Esophagus mucosa (tissue), 1 donor: ENCODE results near the gene ABCB8. TPM values are rescaled to one million over a fixed set of nuclear protein-coding genes. Genes with fewer than 3 reads are reported as not detected.

Experiments used
- ATAC-seq: fragments of 200-7000 bp; cut with Tn5 transposase; one replicate; pipeline ENCODE4 v1.9.1; 2020
- total RNA-seq: library from RNA; stranded (reverse); gene quantifications from one replicate; pipeline ENCODE4 v1.2.4, GENCODE V29; 2023
- donor health status: DM: yes; HTN: yes; CAD: no.

Gene ABCB8
- total RNA-seq, 1 donor from 2014 or later: 25.1 TPM

DNA sequence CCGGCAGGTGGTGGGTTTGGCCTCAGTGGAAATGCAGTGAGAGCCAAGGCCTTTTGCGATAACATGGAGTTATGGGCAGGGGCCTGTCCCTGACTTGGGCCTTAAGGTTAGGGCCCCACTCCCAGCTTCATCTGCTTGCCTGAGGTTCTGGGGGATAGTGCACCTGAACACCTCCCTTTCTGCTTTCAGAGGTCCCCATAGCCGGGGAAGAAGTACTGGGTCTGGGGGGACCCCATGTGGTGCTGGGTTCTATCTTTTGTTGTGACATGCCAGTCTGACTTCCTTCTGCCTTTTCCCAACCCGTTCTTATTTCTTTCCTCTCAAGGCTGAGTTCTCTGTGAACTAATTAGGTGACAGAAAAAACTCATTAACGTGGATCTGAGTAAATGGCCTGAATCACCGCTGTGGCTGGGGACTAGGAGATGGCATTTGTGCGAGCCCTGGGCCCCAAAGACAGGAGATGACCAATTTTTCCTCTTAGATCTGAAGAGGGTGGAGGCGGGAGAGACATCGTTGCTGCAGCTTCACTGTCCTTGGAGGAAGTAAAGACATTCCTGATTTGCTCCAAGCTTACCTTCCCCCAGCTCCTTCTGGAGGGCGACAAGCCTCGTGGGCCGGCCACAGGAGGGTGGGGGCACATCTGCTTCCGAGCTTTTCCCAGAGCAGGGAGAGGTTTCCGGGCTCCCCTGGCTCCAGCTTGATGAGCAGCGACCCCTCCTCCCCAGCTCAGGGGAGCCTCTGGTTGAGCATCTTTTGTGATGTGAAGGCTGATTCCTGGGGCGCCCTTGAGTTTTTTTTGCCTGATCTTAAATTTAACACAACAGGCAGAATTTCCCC, 60.0 kb downstream of the ABCB8 start:
- no peak for ATAC-seq

DNA sequence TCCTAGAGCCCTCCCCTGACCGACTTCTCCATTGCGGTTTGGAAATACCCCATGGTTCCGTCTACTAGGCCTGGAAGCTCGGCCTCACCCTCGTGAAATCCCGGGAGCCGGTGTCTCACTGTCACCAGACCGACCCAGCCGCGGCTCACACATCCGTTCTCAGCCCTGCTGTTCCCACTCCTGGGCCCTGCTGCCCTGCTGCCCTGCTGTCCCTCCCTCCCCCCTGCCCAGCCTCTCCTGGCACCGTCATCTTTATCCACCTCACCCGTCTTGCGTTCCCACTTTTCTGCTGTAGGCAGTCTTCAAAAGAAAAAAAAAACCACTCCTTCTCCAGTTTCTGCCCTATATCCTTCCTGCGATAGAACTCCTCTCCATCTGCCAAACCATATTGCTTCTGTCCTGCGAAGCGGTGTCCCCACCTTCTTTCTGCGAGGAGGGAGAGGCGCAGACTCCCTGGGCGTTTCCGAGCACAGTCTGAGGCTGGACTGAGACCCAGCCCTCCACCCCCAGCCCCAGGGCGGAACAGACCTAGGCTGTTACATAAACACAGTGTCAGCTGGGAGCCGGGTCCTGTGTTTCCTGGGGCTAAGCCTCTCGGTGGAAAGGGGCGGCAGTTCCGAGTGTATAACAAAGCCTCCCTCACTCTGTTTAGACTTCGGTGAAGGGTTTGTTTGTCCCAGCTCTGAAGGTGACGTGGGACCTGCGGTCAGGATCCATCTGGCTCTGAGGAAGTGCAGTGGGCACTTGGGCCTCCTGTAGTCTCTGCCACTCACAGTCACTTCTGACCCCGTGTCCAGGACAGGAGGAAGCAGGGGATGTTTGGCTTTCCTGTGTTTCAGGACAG, 60.8 kb downstream of the ABCB8 start:
- peak; percentile 48 for ATAC-seq

DNA sequence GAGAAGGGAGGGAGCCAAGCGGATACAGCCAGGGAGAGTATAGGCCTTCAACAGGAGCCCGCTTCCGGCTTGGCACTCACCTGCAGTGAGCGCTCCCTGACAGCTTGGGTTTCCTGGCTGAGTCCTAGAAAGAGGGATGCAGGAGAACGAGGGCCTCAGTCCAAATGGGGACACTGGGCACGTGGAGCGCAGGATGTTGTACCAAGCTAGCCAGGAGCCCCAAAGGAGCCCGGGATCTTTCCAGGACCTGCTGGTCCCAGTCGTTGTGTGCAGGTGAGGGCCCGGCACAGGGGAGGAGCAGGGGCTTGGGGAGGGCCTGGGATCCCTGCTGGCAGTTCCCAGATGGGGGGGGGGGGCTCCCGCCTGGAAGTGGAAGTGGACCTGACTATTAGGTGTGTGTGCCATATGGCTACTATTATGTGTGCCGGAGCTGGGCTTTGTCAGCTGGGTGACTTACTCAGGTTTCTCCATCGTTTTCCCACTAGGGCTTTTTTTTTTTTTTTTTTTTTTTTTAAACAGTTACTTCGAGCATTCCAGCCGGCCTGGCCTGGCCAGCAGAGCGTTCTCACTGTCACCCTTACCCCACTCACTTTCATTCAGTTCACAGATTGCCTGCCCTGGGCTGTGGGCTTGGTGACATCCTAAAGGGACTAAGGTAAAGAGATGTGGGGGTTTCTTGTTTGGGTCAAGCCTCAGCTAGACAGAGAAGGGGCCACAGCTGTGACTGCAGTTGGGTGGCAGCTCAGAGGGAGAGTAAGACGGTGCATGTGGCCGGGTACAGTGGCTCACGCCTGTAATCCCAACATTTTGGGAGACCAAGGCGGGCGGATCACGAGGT, 61.9 kb downstream of the ABCB8 start:
- no peak for ATAC-seq

DNA sequence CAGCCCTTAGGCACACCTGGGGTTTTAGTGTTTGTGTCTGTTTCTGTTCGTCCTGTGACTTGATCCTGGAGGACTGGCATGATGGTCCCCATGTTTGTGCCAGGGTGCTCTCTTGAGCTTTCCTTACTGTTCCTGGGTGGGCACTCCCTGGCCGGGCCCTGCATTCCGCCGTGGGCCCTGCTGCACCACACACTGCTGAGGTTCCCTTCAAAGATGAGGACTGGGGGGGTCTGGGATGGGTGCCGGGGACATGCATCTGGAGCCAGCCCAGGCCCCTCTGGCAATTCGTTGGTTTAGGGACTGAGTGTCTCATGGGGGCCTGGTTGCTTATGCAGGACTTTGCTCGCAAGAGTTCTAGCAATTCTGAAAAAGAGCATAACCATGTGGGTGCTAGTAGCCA, 62.8 kb downstream of the ABCB8 start:
- ATAC-seq: no peak

DNA sequence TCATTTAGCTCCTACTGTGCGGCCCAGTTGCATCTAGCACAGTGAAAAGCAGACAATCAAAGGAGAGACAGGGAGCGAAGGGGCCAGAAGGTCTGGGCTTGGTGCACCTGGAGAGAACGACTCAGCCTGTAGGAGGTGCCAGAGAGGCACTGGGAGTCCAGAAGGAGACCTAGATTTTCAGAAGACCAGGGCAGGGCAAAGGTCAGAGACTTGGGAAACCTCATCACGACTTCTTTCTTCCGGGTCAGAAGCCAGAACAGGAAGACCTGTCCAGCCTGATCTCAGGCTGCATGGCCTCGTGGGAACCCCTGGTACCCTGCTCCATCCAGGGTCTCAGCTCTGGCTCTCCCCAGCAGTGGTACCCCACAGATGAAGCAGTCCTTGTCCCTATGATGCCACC, 63.2 kb downstream of the ABCB8 start:
- no peak for ATAC-seq

DNA sequence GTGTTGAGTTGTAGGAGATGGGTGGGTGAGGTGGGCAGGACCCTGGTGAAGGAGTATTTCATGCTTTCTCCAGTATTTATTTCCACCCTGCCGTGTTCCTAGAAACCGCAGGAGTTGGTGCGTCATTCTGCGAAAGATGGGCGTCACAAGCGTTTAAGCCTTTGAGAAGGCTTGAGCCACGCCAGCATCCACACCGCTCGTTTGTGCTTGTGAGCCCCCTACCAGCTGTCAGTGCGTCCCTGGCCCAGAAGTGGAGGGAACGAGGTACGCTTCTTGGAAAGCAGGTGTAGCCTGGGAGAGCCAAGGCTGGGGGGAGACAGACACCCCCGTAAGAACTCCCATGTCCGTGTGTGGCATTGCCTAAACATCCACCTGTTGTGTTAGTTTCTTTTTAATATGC, 63.7 kb downstream of the ABCB8 start:
- no peak for ATAC-seq

DNA sequence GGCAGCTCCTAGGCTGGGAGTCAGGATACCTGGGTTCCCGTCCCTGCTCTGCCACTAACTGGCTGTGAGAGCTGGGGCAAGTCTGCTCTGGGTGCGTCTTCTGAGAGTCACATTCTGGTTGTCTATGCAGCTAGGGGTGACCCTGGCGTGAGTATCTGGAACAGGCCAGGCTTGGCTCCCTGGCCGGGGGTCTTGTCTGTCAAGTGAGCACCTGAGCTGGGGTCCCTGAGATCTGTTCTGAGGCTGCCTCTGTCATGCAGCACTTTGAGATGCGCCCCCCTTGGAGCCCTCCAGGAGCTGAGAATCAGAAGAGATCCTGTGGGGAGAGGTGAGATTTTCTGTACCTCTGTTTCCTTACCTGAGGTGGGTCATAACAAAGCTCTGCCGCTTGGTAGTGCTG, 65.5 kb downstream of the ABCB8 start:
- no peak for ATAC-seq

DNA sequence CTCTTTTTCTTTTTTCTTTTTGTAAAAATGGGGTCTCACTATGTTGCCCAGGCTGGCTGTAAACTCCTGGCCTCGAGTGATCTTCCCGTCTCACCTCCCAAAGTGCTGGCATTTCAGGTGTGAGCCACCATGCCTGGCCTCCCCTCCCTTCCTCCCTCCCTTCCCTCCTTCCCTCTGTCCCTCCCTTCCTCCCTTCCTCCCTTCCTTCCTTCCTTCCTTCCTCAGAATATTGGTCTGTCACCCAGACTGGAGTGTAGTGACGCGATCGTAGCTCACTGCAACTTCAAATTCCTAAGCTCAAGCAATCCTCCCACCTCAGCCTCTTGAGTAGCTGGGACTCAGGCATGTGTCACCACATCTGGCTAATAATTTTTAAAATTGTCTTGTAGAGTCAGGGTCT, 66.4 kb downstream of the ABCB8 start:
- no peak for ATAC-seq

DNA sequence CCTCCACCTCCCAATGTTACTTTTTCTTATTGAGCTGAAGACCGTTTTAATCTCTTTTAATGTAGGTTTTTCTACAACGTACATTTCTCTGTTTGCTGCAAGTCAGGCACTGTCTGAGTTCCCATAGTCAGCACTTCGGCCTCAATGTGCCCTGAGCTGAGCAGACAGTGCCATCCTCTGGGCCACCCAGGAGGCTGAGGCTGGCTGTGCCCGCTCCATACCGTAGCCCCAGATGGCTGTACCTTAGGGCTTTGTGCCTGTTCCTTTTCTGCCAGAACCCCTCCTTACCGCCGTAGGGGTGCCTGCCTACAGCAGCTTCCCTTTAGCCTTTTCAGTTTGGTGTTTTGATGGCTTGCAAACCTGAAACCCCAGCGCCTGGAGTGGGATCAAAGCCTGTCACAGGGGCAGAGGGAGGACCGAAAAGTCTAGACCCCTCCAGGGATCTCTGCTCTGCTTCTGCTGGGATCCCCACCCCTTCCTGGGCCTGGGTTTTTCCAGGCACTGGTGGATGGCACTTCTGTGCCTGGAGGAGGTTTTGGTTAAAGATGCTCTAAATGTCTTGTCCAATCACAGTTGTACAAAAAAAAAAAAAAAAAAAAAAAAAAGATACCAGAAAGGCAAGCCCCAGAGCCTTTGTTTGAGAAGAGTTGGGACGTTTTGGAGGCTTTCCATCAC, 67.0 kb downstream of the ABCB8 start:
- ATAC-seq: no peak

DNA sequence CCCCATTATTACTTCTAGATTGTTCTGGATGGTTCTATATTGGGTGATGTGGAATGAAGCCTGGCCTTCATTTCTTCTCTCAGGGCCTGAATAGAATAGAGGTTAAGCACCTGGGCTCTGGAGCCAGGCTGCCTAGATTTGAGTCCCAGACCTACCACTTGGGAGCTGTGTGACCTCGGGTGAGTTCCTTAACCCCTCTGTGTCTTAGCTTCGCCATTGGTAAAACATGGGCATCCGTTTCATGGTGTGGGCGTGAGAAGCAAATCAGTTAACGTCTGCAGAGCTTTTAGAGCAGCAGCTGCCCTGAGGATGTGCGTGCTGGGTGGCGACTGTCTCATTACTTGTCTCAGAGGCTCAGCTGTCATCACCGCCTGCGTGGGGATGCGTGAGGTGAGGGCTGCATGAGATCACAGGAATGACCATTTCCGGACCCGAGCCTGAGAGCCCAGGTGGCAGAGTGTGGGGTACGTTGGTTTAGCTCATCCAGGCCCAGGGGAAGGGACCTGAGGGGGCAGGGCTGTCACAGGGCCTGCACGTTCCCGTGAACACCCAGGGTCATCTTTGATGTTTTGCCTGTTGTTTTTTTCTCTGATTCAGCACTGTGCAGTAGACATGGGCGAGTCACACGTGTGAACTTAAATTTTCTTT, 67.7 kb downstream of the ABCB8 start:
- ATAC-seq: no peak

Other genes starting within 250 kb of the ABCB8 start
- 4.2 TPM for gene TMEM176B, start 228.1 kb upstream of the ABCB8 start, total RNA-seq
- 2.6 TPM for gene TMEM176A, start 227.7 kb upstream of the ABCB8 start, total RNA-seq
- 6.3 TPM for gene AOC1, start 175.9 kb upstream of the ABCB8 start, total RNA-seq
- gene KCNH2, start 50.1 kb upstream of the ABCB8 start, total RNA-seq: 0.20 TPM
- gene NOS3, start 37.4 kb upstream of the ABCB8 start, total RNA-seq: 3.1 TPM
- 16.7 TPM for gene ATG9B, start 4.0 kb upstream of the ABCB8 start, total RNA-seq
- 0.52 TPM for gene ASIC3, start 20.1 kb downstream of the ABCB8 start, total RNA-seq
- gene CDK5, start 29.4 kb downstream of the ABCB8 start, total RNA-seq: 11.4 TPM
- 35.9 TPM for gene SLC4A2, start 31.1 kb downstream of the ABCB8 start, total RNA-seq
- 55.5 TPM for gene FASTK, start 52.4 kb downstream of the ABCB8 start, total RNA-seq
- 23.2 TPM for gene TMUB1, start 55.0 kb downstream of the ABCB8 start, total RNA-seq
- gene AGAP3, start 58.0 kb downstream of the ABCB8 start, total RNA-seq: 76.1 TPM
- gene GBX1, start 139.2 kb downstream of the ABCB8 start, total RNA-seq: not detected
- not detected for gene ASB10, start 158.8 kb downstream of the ABCB8 start, total RNA-seq
- not detected for gene H2BK1, start 182.0 kb downstream of the ABCB8 start, total RNA-seq
- gene ABCF2, start 198.8 kb downstream of the ABCB8 start, total RNA-seq: 25.7 TPM
- 10.9 TPM for gene CHPF2, start 204.0 kb downstream of the ABCB8 start, total RNA-seq
- gene SMARCD3, start 220.2 kb downstream of the ABCB8 start, total RNA-seq: 6.7 TPM